Measurements from ENCODE around the gene ZBTB16. TPM values are rescaled to one million over a fixed set of nuclear protein-coding genes. Genes with fewer than 3 reads are reported as not detected.

The ZBTB16 gene
- total and polyA plus RNA-seq, 2 of the 13 experiments (the other 11 are each of a cell fraction or from before 2014, with no cell fraction given), result not detected

DNA sequence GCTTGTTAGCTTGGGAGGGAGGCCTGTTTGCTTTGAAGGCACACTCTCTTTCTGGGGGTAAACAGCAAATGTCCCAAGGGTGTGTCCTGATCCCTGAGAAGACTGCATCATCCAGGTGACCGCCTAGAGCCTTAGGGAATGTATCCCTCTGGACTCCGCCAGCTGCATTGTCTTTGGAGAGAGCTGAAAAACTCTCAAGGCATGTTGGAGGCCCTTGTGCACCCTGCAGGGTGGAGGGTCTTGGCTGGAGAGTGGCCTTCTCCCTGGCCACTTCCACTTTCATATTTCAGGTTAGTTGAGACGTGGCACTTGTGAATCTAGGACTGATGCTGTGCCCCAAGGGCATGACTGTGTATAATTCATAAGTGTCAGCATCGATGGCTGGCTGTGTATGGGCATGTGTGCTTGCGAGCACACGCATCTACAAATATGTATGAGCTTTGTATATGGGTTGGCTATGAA, 70.6 kb downstream of the ZBTB16 start (continued):
- TF ChIP-seq CEBPG (CRISPR knock-in tag; IDR thresholded peaks at IDR 0.05), result no peak

DNA sequence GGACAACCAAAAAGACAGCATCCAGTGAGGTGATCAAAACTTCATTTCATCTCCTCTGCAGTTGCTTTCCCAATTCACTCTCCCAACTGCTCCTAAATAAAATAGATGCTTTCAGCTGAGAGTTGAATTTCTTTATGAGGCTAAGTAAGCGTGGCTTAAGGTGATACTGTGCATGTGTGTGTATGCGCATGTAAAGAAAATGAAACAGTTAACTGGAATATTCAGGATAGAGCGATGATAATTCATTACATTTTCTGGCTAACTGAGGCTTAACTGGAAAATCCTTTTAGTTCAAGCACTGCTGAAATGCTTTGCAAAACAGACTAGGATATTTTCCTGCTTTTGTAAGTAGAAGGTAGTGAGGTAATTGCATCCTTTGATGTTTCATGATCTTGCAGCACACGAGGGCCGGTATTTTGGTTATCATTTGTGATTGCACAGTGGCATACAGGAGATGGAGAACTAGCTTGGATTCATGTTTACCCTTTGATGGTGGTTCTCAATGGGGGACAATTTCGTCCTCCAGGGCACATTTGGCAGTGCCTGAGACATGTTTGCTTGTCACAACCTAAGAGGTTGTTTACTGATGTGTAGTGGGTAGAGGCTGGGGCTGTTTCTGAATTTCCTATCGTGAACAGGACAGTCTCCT, 71.2 kb downstream of the ZBTB16 start:
- no peak for FAIRE-seq
- intact Hi-C loops (cut with micrococcal nuclease; ENCODE audit: unreplicated experiment), result no loop called here
- no peak for DNase-seq (ENCODE audit: low spot score)
- BruUV-seq (replicated peaks), result no TSS peak
- no peak overlapping the region for H3K27ac ChIP-seq (ENCODE audit: extremely low read length, insufficient read depth, low read length)
- ChIA-PET CTCF (ENCODE audit: low intra/inter-chr PET ratio, low total read pairs) (no interaction called here), POLR2A (no interaction called here)
- no peaks in the 10 kb centered on the region for H3K79me2 ChIP-seq (ENCODE audit: insufficient read depth, low read length)
- in situ Hi-C loops (cut with HindIII; ENCODE audit: extremely low pct_ligation_motif_present, low pct_unique_long_range_greater_than_20kb), result no loop called here
- TF ChIP-seq CCAR2 (optimal IDR thresholded peaks at IDR 0.05; ENCODE audit: low read depth, low read length), result no peak
- no peak for TF ChIP-seq ZNF572 (CRISPR knock-in tag; IDR thresholded peaks at IDR 0.05)
- TF ChIP-seq, protein P1, sequence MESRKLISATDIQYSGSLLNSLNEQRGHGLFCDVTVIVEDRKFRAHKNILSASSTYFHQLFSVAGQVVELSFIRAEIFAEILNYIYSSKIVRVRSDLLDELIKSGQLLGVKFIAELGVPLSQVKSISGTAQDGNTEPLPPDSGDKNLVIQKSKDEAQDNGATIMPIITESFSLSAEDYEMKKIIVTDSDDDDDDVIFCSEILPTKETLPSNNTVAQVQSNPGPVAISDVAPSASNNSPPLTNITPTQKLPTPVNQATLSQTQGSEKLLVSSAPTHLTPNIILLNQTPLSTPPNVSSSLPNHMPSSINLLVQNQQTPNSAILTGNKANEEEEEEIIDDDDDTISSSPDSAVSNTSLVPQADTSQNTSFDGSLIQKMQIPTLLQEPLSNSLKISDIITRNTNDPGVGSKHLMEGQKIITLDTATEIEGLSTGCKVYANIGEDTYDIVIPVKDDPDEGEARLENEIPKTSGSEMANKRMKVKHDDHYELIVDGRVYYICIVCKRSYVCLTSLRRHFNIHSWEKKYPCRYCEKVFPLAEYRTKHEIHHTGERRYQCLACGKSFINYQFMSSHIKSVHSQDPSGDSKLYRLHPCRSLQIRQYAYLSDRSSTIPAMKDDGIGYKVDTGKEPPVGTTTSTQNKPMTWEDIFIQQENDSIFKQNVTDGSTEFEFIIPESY (CRISPR knock-in tag; IDR thresholded peaks at IDR 0.05), result no peak
- no peak for TF ChIP-seq CC2D1A (CRISPR knock-in tag; IDR thresholded peaks at IDR 0.05)
- no peak for TF ChIP-seq SALL1 (CRISPR knock-in tag; IDR thresholded peaks at IDR 0.05)
- no peak for TF ChIP-seq KLF15 (CRISPR knock-in tag; IDR thresholded peaks at IDR 0.05; ENCODE audit: borderline replicate concordance)
- no peaks in the 10 kb centered on the region for H3K9me3 ChIP-seq (ENCODE audit: low read length)
- no peaks in the 10 kb centered on the region for H4K20me1 ChIP-seq (ENCODE audit: insufficient read depth, low read length)
- H3K4me3 ChIP-seq (replicated peaks in 1 of 3; ENCODE audit: insufficient read depth in 1 of 3, low read depth in 2 of 3, low read length in 3 of 3), result no peak overlapping the region
- ATAC-seq, result no peak
- H2AFZ ChIP-seq (ENCODE audit: low read length), result no peak overlapping the region
- peaks cover 2 to 14% of the 10 kb centered on the region in 2 experiments; a peak in 2 of 5 replicates for H3K27me3 ChIP-seq (ENCODE audit: control insufficient read depth in 1 of 2, insufficient read depth in 2 of 2, low read length in 2 of 2)
- H3K36me3 ChIP-seq (replicated peaks in 1 of 2; ENCODE audit: control insufficient read depth in 1 of 2, insufficient read depth in 2 of 2, low read length in 2 of 2), result no peaks in the 10 kb centered on the region
- no peak overlapping the region for H3K9ac ChIP-seq (ENCODE audit: insufficient read depth, low read depth, low read length)
- 39% methylated on average over 6 of the region's 7 CpGs for WGBS (ENCODE audit: low lambda C conversion rate)
- no peaks in the 10 kb centered on the region for H3K4me1 ChIP-seq (ENCODE audit: insufficient read depth, low read length)
- no peak overlapping the region for H3K4me2 ChIP-seq (ENCODE audit: low read depth, low read length)

Data from HepG2 (cell line).